ENCODE results near the gene BCR.

BCR gene

DNA sequence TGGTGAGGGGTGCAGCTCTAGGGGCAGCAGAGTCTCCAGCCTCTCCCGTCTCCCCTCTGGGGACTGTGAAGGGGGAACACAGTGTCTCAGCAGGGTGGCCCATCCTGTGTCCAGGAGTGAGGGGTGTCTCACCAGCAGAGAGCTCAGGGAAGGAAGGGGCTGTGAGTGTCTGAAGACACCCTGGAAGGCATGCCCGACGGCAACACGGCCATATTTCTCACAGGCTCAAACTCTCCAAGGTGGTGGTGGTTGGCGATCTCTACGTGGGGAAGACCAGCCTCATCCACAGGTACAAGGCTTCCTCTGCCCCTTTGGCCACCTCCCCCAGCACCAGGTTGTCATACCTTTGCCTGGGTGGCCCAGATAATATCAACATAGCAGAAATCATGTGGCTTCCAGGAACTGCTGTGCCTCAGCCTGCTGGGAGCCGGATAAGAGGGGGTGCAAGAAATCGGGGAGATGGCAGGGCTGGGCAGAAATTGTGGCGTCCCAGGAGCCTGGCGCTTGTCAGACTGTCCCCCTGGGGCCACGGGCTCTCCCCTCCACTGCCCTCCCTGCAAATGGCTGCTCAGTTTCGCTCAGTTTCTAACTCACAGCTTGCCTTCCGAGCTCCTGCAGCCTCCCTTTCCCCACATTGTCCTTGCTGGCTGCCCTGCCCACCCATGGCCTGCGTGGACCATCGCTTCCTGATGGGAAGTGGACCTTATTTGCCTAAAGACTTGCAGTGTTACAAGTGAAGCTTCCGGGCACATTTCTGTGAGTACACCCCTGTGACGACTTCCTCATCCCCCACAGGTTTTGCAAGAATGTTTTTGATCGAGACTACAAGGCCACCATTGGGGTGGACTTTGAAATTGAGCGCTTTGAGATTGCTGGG lies 27.8 kb upstream of the BCR start:
- no peak for DNase-seq

- DNase-seq, result no peak
Measured at GRCh38 chr22:23153994-23154393, 26.3 kb upstream of the BCR start.

DNA sequence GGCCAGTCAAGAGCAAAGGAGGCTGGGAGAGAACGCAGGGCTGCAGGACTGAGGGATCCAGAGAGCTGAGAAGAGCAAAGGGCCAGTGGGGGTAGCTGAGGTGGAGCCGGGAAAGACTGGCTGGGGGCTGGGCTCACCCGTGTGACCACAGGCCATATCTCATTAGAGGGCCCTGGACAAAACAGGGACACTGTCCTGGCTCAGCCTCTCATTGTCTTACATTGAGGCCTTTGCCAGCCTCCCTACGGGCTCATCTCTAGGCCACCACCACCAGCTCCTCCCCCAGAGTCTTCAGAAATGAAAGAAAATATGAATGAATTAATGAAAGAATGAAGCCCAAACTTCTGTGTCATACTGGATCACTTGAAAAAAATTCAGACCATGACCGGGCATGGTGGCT lies 25.8 kb upstream of the BCR start:
- DNase-seq, result no peak

DNA sequence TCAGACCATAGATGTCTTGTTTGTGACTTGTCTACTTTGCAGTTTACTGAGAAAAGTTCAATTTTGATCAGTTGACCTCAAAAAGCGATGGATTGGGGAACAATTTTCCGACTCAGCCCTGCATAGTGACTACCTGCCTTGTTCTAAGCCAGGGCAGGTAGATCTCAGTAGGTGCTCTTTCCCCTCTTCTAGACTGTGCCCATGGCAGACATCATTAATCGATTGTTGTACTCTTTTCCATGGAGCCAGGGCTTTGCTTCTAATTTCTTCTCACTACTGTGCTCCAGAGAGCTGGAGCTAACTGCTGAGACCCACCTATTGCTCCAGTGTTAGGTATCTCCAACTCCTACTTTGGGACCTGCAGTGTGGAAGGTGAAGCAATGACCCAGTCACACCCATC lies 25.2 kb upstream of the BCR start:
- DNase-seq, result no peak

DNA sequence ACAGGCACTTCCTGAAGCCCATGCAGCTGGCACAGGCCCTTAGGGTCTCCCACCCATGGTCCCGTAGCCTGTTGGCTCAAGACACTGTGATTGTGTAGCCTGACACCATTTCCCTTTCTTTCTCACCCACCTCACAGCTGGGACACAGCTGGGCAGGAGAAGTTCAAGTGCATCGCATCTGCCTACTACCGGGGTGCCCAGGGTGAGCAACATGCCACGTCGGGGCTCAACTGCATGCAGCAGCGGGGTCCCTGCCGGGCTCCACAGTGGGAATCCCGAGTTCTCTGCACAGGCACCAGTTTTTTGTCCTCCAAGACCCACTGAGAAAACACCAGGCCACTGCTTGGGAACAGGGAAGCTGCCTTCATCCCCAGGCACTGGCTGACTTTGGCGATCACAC lies 24.5 kb upstream of the BCR start:
- no peak for DNase-seq

GRCh38 chr22:23156286-23156685 lies 24.0 kb upstream of the BCR start:
- DNase-seq, result no peak

DNA sequence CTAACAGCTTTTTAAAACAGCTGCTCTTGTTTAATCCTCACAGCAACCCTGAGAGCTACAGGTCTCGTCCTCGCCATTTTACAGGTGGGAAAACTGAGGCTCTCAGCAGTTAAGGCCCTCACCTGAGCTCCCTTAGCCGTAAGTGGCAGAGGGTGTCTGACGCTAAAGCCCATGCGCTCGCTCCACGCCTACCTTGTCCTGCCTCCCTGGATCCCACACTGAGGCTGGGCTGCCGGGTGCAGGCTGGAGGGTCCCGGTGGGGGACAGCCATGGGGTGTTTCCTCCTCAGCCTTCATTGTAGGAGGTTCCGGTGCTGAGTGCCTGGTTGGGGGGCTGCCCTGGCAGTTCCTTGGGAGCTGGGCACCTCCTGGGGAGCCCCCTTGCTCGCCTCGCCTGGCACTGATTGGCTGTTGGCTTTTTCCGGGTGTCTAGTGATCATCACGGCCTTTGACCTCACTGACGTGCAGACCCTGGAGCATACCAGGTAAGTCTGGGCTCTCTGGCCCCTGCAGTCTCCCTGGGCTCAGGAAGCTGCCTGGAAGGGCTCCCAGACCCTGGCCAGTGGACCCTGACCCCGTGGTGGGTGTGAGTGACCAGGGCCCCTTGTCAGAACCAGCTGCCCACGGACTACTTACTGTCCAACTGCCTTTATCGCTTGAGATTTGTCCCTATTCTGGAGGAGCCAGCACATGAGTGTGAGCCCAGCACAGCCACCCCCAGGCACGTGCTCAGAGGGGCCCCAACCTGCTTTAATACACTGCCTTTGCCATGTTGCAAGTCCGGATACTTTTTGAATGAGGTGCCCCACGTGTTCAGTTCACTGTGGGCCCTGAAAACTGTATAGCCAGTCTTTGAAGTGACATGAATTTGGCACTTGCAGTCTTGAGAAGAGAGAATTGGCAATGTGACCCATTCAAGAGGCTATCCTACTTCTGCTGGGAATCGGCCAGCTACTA lies 22.5 kb upstream of the BCR start:
- no peak for DNase-seq

DNA sequence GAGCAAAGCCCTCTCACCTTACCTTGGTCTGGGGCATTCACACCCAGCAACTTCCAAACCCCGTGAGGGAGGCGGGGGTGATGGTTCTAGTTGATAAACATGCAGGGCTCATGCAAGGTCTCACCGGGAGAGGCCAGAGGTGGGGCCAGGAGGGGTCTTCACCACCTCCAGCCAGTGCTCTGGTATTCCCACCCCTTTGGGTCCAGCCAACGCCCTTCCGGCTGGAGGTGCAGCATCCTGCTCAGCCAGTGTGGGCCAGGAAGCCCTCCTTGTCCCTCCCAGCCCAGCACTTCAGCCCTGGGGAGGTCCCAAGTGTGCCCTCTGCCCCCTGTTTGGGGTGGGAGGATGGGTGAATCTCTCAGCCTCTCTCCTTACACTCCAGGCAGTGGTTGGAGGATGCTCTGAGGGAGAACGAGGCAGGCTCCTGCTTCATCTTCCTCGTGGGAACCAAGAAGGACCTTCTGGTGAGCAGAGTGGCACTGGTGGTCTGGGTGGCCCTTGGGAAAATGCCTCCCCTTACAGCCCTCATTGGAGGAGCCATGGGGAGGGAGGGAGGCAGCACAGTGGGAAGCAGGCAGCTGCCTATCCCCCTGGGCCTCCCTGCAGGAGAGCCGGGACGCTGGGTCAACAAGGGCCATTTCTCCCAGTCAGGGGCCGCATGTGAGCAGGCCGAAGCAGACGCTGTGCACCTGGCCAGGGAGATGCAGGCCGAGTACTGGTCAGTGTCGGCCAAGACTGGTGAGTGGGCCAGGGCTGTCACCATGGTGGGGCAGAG lies 21.6 kb upstream of the BCR start:
- no peak for DNase-seq

DNA sequence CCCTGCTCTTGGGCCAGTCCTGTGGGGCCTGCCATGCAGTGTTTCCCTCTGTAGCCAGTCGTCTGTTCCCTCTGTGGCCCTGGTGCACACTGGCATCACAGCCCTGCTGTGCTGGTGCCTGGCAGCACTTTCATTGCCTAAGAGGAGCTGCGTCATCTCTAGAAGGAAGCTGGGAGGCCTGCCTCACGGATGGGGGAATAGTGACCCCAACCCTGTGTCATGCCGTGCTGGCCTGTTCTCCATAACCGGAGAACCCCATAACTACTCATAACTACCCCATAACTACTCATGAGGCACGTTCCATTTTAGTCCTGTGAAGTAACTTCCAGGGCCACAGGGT lies 21.0 kb upstream of the BCR start:
- DNase-seq, result no peak

DNA sequence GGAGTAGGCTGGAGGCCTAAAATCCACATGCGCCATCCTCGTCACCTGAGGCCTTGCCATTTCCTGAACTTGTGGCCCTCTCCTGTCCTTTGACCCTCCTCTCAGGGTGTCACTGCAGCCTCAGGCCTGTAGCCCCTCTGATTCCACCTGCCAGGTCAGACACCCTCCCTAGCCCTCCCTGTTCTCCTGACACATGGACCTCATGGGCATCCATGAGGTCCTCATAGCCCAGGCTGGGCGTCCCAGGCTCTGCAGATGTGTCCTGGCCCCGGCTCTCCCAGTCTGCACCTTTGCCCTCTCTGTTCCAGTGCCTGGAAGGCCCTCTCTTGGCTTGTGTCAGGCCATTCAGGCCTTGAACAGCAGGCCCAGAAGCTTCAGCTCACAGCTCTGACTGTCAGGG lies 19.3 kb upstream of the BCR start:
- no peak for DNase-seq

DNA sequence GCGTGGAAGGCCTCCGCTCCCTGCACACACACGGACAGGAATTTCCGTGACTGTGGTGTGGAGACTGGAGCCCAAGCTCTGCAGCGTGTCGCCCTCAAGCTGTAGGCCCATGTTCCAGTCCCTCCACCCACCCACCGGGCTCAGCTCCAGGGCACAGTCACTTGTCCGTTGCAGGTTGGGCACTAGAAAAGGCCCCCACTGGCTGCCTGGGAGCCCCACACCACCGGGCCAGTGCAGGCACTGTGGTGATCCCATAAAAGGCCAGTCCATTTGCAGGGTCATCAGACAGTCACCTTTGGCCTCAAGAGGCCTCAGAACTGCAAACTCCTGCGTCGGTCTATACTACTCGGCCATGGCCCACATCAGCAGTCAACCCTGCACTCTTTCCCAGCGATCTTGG lies 18.7 kb upstream of the BCR start:
- no peak for DNase-seq

DNA sequence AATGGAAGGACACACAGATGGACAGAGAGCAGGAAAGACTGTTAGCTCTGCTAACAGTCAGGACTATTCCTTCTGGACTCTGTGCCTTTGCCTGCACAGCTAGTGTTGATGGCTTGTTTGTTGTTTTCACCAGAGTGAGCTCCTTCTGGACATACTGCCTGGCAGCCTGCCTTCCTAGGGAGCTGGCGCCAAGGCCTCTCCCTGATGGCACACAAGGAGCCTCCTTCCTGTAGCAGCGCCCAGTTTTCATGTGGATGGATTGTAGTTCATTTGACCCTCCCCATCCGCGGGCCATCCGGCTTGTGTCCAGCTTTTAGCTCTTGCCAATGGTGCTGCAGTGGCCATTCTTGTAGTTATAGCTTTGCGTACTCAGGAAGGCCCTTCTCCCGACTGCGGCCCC lies 16.6 kb upstream of the BCR start:
- no peak for DNase-seq

- no peak for DNase-seq
Measured at GRCh38 chr22:23164091-23164490, 16.2 kb upstream of the BCR start.

GRCh38 chr22:23166042-23166831 lies 14.1 kb upstream of the BCR start:
- no peak for DNase-seq

DNA sequence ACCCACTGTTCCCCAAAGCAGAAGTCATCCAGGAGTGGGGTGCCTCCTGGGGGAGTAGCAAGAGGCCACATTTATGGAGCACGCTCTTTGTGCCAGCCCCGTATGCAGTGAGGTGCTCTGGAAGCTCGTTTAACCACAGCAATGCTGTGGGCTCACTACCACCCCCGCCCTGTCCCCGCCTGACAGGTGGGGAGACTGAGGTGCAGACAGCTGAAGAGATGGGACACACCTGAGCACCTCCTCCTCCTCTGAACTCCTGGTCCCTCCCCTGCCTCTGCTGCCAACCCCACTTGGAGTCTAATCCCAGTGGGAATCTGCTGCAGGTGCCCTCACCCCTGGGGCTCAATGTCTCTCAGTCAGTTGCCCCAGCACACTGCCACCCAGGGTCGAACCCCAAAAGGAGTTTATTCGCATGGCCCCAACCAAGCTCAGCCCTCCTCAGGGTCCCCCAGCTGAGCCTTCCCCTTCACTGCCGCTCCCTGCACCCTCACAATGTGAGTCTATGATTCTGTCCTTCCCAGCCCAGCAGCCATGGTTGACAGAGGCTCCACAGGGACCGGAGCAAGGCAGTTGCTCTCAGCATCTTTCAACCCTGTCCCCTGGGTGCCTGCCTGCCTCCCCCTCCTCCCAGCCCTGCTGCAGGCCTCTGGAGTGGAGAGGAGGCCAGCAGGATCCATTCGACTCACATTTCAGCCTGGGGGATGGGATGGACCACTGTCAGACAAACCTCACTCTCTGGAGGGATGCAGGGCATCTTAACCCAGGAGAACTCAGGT lies 13.3 kb upstream of the BCR start:
- DNase-seq, result no peak

- DNase-seq, result no peak
Measured at GRCh38 chr22:23168391-23169042, 11.8 kb upstream of the BCR start.

DNA sequence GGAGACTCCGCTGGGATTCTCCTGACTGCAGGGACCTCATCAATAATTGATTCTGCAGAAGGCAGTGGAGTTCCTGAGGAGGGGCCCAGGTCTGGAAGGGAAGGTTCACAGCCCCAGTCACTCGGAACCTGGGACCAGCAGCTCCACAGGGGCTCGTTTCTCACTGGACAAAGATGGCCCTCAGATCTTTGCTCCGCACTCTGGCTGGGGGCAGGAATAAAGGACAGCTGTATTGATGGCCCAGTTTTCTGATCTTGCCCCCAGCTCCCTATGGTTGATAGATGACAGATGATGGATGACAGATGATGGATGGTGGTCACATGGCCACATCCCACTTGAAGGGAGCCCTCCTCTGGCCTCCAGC lies 11.3 kb upstream of the BCR start:
- no peak for DNase-seq

- DNase-seq, result no peak
Measured at GRCh38 chr22:23175817-23176644, 4.3 kb upstream of the BCR start.

- no peak for DNase-seq
Measured at GRCh38 chr22:23176645-23177027, 3.7 kb upstream of the BCR start.

GRCh38 chr22:23177197-23177596 lies 3.1 kb upstream of the BCR start:
- DNase-seq, result no peak

All from amniotic stem cell (primary cell).